ENCODE measurements around the gene ABCA4. TPM values are rescaled to one million over a fixed set of nuclear protein-coding genes. Genes with fewer than 3 reads are reported as not detected.
"Not testable (repeated sequence)": the region's sequence is repeated elsewhere in the genome, so short reads cannot be mapped to it uniquely, and the experiment has no call there.

ABCA4 gene
- total RNA-seq, 1 donor from 2014 or later: 2.1 TPM

DNA sequence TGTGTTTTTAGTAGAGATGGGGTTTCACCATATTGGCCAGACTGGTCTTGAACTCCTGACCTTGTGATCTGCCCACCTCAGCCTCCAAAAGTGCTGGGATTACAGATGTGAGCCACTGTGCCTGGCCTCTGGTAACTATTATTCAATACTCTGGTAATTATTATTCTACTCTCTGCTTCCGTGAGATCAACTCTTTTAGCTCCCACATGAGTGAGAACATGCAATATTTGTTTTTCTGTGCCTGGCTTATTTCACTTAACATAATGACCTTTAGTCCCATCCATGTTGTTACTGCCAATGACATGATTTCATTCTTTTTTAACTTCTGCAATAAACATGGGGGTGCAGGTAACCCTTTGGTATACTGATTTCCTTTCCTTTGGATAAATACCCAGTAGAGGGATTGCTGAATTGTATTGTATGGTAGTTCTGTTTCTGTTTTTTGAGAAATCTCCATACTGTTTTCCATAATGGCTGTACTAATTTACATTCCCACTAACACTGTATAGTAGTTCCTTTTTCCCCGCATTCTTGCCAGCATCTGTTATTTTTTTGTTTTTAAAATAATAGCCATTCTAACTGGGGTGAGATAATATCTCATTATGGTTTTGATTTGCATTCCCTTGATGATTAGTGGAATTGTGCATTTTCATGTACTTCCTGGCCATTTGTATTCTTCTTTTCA lies 173.8 kb downstream of the ABCA4 start:
- H3K36me3 ChIP-seq (ENCODE audit: control insufficient read depth in 3 of 3, insufficient read depth in 3 of 3, low read length in 3 of 3); H3K4me1 ChIP-seq (ENCODE audit: control insufficient read depth in 3 of 3, insufficient read depth in 3 of 3, low read length in 3 of 3); H3K9ac ChIP-seq (ENCODE audit: low read depth in 1 of 3, low read length in 3 of 3): not testable (repeated sequence)

More for the DNA sequence above, 173.8 kb downstream of the ABCA4 start:
- not testable (repeated sequence) for H3K27ac ChIP-seq (ENCODE audit: low read depth, low read length); H3K9me3 ChIP-seq (ENCODE audit: control insufficient read depth in 3 of 3, low read length in 3 of 3); H3K27me3 ChIP-seq (ENCODE audit: control insufficient read depth in 3 of 3, insufficient read depth in 3 of 3, low read length in 3 of 3); H3K4me3 ChIP-seq (ENCODE audit: low read length in 3 of 3)

Other genes with a start within 250 kb of the ABCA4 start
- 12.0 TPM for gene DNTTIP2, start 241.9 kb downstream of the ABCA4 start, total RNA-seq
- 4.2 TPM for gene GCLM, start 211.7 kb downstream of the ABCA4 start, total RNA-seq
- 39.1 TPM for gene ARHGAP29, start 116.4 kb upstream of the ABCA4 start, total RNA-seq